HG03066 (cell line): ENCODE measurements around the gene ARL4A.
"Not testable (repeated sequence)": the region's sequence is repeated elsewhere in the genome, so short reads cannot be mapped to it uniquely, and the experiment has no call there.

ENCODE experiments used
- ATAC-seq: cut with Tn5 transposase; IDR thresholded peaks from one replicate; pipeline ENCODE4 v1.9.1; 2021; ENCODE audit warnings: low read depth; ENCODE audit not compliant: unreplicated experiment

The ARL4A gene

DNA sequence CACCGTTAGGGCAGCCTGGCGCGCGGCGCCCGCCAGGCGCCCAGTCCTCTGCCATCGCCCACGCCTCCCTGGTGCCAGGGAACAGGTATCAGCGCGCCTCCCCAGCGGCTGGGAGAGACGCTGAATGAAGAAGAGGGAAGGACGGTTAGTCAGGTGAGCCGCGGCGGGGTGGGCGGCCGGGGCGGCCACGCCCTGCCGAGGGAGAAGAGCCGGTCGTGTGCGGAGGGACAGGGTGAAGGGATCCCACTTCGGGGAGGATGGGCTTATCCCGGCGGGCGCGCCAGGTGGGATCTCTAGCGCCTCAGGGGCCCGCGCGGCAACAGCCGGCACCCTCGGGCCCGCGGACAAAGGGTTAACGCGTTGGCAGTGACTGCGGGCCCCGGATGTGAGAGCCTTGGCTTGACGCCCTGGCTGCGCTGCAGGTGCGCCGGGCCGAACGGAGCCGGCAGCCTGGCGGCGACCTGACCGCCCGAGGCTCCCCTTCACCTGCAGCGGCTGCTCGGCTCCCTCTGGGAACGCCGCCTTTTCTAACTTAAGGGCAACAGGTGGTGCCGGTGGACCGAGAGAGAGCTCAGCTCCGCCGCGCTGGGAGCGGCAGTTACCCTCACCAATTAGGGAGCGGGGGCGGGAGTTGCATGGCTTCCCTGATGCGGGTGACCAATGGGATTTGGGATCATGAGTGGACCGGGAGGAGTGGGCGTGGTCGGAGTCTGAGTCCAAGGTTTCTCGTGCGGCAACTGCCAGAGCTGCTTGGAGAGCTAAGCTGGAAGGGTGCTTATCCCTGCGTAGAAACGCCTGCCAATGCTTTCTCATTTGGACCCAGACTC, at the start of gene ARL4A:
Gene ARL4A (plus strand): TSS at position 743 of the 827 bp plus-strand sequence. CDS start 622 bp downstream, outside the sequence.
- ATAC-seq = peak; percentile 85

- ATAC-seq = peak; percentile 53
Measured at GRCh38 chr7:12637819-12638592, 49.4 kb upstream of the ARL4A start.

- no peak for ATAC-seq
Measured at GRCh38 chr7:12638851-12639456, 48.5 kb upstream of the ARL4A start.

- no peak for ATAC-seq
Measured at GRCh38 chr7:12640299-12641096, 46.9 kb upstream of the ARL4A start.

- no peak for ATAC-seq
Measured at GRCh38 chr7:12641196-12641595, 46.2 kb upstream of the ARL4A start.

GRCh38 chr7:12642508-12642907, 44.9 kb upstream of the ARL4A start:
- ATAC-seq = no peak

DNA sequence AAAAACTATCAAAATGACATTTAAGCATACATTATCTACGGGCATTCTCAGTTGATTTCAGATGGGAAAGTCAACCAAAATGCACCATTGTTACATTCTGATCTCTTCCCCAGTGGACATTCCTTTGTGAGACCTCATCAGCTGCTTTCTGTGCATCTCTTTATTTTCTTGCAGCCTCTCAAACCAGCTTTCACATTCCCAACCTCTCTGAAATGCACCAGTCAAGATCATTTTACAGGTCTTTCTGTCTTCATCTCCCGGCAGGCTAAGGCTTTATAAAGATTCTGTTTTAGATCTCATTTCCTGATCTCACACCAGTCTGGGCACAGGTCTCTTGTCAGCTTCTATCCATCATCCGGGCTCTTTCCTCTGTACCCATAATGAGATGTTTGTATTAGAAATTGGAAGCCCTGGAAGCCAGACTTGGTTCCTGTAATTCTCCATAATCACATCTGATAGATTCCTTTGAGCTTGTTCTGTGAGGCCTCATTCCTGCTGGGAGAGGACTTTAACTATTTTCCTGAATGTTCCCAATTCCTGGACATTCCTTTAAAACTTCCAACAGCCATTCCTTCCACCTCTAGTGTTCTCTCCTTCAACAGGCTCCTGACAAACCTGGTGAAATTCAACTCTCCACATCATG, 44.3 kb upstream of the ARL4A start:
- ATAC-seq = no peak

- no peak for ATAC-seq
Measured at GRCh38 chr7:12643644-12644043, 43.8 kb upstream of the ARL4A start.

DNA sequence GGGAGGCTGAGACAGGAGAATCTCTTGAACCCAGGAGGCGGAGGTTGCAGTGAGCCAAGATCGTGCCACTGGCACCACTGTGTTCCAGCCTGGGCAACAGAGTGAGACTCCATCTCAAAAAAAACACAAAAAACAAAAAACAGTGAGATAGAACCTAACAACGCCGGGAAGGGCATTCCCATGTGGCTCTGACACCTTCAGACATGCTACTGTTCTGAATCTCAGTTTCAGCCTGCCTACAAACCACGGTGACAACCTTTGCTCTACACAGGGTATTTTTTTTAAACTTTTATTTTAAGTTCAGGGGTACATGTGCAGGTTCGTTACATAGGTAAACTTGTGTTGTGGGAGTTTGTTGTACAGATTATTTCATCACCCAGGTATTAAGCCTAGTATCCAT, 42.2 kb upstream of the ARL4A start:
- not testable (repeated sequence) for ATAC-seq

DNA sequence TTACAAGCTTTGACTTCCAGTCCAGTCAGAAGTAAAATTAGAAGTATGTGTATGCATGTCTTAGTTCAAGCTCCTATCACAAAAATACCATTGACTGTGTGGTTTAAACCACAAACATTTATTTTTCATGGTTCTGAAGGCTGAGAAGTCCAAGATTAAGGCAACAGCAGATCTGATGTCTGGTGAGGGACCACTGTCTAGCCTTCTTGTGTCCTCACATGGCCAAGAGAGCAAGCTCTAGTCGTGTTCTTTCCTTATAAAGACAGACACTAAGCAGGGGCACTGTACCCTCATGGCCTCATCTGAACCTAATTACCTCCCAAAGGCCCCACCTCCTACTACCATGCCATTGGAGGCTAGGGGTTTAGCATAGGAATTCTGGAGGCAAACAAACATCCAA, 41.3 kb upstream of the ARL4A start:
- no peak for ATAC-seq

GRCh38 chr7:12647364-12648219, 39.8 kb upstream of the ARL4A start:
- ATAC-seq = no peak

- ATAC-seq = no peak
Measured at GRCh38 chr7:12648704-12649261, 38.6 kb upstream of the ARL4A start.

DNA sequence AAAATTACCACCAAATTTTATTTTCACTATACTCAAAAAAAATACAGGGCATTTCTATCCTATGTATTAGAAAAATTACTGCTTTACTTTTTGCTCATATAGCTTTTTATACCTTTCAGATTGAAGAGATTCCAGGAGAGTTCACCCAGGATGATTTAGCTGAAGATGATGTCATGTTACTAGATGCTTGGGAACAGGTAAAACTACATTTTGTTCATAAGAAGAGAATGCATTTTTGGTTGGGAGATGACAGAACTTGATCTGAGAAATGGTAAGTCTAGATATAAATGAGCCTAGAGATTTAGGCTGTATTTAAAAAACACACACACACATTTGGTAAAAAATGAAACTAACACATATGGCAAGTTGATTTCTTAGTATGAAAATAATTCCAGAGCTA, 38.1 kb upstream of the ARL4A start:
- ATAC-seq = no peak

DNA sequence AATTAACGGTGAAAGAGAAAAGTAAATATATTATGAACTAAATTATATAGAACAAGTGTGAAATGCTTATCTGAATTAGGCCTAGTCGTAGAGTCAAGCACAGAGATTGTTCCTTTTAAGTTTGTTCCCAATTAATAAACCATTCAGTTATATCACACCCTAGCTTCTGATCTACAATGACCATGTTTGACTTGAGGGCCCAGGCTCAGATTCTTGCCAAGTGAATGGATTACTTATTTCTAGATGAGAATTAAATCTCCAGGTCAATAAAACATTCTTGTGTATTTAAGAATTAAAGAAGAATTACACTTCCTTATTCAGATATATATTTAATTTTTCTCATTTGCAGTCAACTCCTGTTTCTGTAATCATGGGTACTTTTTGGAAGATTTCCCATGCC, 37.4 kb upstream of the ARL4A start:
- ATAC-seq = no peak

- ATAC-seq = no peak
Measured at GRCh38 chr7:12653110-12653509, 34.3 kb upstream of the ARL4A start.

DNA sequence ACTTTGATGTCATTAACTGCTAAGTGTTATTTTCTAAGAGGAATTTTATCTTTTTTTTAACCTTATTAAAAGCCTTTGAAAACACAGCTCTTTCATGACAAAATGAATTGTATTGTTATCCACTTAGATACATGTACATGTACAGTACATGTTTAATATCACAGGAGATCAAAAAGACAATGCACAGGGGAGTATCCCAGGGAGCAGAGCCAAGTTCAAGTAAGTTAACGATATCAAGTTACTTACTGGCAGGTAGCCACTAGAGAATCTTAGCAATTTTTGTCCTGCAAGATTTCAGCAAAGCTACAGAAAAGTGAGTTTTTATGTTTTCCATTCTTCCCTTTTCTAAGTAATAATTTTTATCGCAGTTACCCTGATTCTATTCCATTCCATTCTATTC, 33.9 kb upstream of the ARL4A start:
- no peak for ATAC-seq

GRCh38 chr7:12655161-12655560, 32.3 kb upstream of the ARL4A start:
- no peak for ATAC-seq

DNA sequence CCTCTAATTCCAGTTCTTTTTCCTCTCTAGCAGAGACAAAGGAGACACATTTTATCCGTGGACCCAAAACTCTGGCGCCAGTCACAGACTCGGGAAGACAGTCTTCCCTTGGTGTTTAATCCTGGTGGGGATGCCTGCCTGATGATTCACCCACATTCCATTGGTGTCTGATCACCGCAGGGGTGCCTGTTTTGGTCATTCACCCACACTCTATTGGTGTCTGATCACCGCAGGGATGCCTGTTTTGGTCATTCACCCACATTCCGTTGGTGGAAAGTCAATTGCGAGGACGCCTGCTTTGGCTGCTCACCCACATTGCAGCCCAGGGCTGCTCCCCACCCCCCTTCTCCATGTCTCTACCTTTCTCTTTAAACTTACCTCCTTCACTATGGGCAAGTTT, 27.0 kb upstream of the ARL4A start:
- not testable (repeated sequence) for ATAC-seq

DNA sequence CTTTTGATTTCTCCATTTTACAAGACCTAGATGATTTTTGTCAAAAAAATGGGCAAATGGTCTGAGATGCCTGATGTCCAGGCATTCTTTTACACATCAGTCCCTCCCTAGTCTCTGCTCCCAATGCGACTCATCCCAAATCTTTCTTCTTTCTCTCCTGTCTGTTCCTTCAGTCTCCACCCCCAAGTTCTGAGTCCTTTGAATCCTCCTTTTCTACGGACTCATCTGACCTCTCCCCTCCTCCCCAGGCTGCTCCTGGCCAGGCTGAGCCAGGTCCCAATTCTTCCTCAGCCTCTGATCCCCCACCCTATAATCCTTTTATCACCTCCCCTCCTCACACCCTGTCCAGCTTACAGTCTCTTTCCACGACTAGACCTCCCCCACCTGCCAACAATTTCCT, 26.4 kb upstream of the ARL4A start:
- not testable (repeated sequence) for ATAC-seq
